ENCODE data around the gene ENPP1.
A peak's percentile ranks its signal among the peaks of the same experiment; 100 is the strongest.
"Not testable (repeated sequence)": the region's sequence is repeated elsewhere in the genome, so short reads cannot be mapped to it uniquely, and the experiment has no call there.

The ENPP1 gene

DNA sequence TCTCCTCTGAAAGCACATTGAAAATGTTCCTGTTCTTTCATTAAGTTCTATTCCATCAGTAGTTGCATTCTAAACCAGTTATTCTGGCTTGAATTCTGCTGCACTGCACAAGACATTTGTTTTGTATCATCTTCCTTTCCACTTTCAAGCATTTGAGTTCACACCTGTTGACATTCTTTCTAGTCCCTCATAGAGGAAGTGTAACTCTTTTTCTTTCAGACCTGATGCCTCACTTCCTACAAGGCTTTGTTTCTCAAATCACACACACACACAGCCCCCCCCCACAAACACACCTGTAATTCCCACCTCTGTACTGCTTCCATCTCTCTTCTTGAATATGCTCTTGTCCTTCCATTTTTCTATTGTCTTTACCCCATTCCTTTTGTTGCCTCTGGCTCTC, 92.4 kb downstream of the ENPP1 start:
- TF ChIP-seq, protein P1, sequence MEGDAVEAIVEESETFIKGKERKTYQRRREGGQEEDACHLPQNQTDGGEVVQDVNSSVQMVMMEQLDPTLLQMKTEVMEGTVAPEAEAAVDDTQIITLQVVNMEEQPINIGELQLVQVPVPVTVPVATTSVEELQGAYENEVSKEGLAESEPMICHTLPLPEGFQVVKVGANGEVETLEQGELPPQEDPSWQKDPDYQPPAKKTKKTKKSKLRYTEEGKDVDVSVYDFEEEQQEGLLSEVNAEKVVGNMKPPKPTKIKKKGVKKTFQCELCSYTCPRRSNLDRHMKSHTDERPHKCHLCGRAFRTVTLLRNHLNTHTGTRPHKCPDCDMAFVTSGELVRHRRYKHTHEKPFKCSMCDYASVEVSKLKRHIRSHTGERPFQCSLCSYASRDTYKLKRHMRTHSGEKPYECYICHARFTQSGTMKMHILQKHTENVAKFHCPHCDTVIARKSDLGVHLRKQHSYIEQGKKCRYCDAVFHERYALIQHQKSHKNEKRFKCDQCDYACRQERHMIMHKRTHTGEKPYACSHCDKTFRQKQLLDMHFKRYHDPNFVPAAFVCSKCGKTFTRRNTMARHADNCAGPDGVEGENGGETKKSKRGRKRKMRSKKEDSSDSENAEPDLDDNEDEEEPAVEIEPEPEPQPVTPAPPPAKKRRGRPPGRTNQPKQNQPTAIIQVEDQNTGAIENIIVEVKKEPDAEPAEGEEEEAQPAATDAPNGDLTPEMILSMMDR (IDR thresholded peaks at IDR 0.05; ENCODE audit: borderline replicate concordance, insufficient read depth, low read depth, low read length): no peak

DNA sequence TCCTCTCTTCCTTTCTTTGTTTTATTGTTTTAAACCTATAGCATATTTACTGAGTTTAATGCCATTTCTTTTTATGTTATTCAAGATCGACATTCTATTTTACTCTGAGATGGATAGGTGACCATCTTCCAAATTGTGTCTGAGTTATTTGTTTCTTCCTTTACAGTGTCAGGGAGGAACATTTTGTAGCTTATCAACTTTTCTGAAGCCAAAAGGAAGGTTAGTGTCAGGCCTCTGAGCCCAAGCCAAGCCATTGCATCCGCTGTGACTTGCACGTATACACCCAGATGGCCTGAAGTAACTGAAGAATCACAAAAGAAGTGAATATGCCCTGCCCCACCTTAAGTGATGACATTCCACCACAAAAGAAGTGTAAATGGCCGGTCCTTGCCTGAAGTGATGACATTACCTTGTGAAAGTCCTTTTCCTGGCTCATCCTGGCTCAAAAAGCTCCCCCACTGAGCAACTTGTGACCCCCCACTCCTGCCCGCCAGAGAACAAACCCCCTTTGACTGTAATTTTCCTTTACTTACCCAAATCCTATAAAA, 93.6 kb downstream of the ENPP1 start:
- H3K4me3 ChIP-seq (ENCODE audit: low read depth, low read length): not testable (repeated sequence)

More for the DNA sequence above, 92.4 kb downstream of the ENPP1 start:
- no peak overlapping the region for H3K4me3 ChIP-seq (ENCODE audit: low read depth, low read length)

DNA sequence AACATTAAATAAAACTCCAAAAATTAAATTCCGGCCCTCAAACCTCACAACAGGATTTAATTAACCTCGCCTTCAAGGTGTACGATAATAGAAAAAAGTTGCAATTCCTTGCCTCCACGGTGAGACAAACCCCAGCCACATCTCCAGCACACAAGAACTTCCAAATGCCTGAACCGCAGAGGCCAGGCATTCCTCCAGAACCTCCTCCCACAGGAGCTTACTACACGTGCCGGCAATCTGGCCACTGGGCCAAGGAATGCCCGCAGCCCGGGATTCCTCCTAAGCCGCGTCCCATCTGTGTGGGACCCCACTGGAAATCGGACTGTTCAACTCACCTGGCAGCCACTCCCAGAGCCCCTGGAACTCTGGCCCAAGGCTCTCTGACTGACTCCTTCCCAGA, 95.9 kb downstream of the ENPP1 start:
- not testable (repeated sequence) for H3K4me3 ChIP-seq (ENCODE audit: low read depth, low read length)

DNA sequence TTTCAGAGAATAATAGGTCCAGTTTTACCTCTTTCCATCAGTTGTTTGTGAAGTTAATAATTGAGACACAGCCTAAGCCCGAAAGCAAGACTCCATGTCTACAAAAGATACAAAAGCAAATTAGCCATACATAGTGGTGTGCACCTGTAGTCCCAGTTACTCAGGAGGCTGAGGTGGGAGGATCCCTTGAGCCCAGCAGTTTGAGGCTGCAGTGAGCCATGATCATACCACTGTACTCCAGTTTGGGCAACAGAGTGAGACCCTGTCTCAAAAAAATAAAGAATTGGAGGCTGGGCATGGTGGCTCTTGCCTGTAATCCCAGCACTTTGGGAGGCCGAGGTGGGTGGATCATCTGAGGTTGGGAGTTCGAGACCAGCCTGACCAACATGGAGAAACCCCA, 101.0 kb downstream of the ENPP1 start:
- not testable (repeated sequence) for H3K4me3 ChIP-seq (ENCODE audit: low read depth, low read length)

DNA sequence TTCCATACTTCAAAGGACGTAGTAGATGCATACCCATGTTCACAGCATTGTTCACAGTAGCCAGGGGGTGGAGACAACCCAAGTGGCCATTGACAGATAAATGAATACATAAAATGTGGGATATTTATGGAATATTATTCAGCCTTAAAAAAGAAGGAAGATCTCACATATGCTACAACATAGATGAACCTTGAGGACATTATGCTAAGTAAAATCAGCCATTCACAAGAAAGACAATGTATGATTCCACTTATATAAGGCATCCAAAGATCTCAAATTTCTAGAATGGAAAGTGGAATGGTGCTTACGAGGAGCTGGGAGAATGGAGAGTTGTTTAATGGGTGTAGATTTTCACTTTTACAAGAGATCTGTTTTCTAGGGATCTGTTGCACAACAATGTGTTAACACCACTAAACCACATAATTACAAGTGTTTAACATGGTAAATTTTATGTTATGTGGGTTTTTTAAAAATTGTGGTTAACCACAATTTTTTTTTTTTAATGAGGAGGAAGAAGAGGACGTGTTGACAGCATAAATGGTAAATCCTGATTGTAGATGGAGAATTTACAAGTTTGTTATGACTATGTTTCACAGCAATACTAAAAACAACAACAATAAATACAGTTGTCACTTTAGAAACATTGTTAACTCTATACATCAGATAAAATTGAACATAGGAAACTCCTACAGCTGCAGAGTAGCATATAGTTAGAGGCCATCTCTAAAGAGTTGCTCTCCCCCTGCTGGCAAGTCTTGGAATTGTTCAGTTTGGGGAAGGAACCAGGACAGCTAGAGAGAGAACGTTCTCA, 101.8 kb downstream of the ENPP1 start:
- TF ChIP-seq, protein P1 (IDR thresholded peaks at IDR 0.05; ENCODE audit: borderline replicate concordance, insufficient read depth, low read depth, low read length): peak; percentile 70
- no peak overlapping the region for H3K4me3 ChIP-seq (ENCODE audit: low read depth, low read length)

DNA sequence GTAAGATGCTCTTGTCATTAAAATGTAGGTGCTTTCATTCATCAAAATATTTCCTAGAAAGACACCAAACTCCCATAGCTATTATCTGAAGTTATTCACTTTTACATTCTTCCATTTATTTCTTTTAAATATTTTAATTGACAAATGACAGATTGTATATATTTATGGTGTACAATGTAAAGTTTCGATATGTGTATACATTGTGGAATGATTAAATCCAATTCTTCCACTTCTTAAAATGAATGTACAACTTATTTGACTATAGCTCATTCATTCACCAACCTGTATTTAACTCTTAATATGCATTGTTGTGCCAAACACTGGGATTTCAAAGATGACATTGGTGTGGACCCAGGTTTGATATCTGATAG, 102.4 kb downstream of the ENPP1 start:
- no peak overlapping the region for H3K4me3 ChIP-seq (ENCODE audit: low read depth, low read length)
- TF ChIP-seq, protein P1 (IDR thresholded peaks at IDR 0.05; ENCODE audit: borderline replicate concordance, insufficient read depth, low read depth, low read length): no peak

DNA sequence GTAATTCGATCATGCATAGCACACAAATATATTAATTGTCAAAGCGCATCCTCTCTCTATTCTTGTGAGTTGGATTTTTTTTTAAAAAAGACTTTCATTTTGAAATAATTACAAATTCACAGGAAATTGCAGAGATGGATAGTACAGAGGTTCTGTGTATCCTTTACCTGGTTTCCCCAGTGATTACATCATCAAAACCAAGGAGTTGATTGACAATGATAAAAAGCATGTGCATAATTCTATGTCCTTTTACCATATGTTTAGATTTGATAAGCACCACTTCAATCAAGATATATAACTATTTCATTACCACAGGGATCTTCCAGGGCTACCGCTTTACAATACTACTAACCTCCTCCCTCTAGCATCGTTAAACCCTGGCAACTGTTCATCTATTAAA, 103.1 kb downstream of the ENPP1 start:
- H3K4me3 ChIP-seq (ENCODE audit: low read depth, low read length): no peak overlapping the region
- TF ChIP-seq, protein P1 (IDR thresholded peaks at IDR 0.05; ENCODE audit: borderline replicate concordance, insufficient read depth, low read depth, low read length): no peak

DNA sequence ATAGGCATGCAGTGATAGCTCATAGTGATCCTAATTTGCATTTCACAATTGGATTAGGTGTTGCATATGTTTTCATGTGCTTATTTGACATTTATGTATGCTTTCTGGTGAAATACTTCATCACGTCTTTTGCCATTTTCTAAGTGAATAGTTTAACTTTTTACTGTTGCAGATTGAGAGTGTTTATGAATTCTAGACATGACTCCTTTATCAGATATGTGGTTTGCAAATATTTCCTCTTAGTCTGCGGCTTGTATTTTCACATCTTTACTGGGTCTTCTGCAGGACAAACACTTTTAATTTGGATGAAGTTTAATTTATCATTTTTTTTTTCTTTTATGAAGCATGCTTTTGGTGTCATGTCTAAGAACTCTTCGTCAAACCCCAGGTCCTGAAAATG, 104.1 kb downstream of the ENPP1 start:
- TF ChIP-seq, protein P1 (IDR thresholded peaks at IDR 0.05; ENCODE audit: borderline replicate concordance, insufficient read depth, low read depth, low read length): no peak

DNA sequence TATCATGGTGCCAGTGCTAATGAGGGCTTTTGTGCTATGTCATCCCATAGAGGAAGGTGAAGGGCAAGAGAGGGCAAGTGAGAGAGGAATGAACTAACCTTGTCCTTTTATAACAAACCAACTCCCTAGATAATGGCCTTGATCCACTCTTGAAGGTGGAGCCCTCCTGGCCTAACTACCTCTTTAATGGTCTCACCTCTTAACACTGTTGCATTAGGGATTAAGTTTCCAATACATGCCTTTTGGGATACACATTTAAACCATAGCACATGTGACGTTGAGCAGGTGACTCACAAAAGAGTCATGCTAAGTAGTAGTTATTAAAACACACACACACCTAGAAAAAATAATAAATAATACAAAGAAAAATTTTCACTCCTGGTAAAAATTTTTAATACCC, 106.4 kb downstream of the ENPP1 start:
- TF ChIP-seq, protein P1 (IDR thresholded peaks at IDR 0.05; ENCODE audit: borderline replicate concordance, insufficient read depth, low read depth, low read length): no peak
- H3K4me3 ChIP-seq (ENCODE audit: low read depth, low read length): no peak overlapping the region

More for the DNA sequence above, 104.1 kb downstream of the ENPP1 start:
- no peak overlapping the region for H3K4me3 ChIP-seq (ENCODE audit: low read depth, low read length)
